ENCODE results near the gene PRPF6. TPM values are rescaled to one million over a fixed set of nuclear protein-coding genes. Genes with fewer than 3 reads are reported as not detected.

Gene PRPF6
- total and polyA plus RNA-seq, 2 of the 13 experiments (the other 11 are each of a cell fraction or from before 2014, with no cell fraction given) = 63.7 to 101 TPM

DNA sequence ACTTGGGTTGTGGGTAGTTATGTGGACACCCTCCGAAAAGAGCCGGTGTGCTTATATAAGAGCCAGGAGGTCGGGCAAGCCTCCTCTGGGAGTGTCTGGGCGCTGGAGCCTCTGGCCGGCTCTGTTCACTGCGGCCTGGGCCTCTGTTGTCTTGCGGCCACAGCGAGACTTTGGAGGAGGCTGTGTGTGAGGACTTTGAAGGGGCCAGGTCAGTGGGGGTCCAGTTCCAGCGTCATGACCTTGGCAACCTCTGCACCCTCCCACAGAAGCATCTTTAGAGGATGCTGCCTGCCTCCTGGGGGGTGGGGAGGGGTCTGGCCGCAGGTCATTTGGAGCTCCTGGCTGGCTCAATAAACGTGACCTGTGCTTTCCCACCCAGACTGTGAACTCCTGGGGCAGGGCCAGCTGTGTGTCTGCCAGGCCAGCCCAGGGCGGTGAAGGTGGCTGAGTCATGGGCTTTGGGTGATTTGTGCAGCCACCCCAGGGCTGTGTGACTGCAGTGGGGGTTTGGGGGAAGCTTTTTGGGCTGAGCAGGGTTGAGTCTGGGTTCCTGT, 83.3 kb downstream of the PRPF6 start (continued):
- TF ChIP-seq, protein P1, sequence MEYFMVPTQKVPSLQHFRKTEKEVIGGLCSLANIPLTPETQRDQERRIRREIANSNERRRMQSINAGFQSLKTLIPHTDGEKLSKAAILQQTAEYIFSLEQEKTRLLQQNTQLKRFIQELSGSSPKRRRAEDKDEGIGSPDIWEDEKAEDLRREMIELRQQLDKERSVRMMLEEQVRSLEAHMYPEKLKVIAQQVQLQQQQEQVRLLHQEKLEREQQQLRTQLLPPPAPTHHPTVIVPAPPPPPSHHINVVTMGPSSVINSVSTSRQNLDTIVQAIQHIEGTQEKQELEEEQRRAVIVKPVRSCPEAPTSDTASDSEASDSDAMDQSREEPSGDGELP (IDR thresholded peaks at IDR 0.05; ENCODE audit: borderline replicate concordance, low read depth) = peak; percentile 56; the same call in 1 of the 2 replicates
- TF ChIP-seq FOXM1 (CRISPR knock-in tag; IDR thresholded peaks at IDR 0.05) (no peak), MED13 (CRISPR knock-in tag; IDR thresholded peaks at IDR 0.05) (0 out of 2 replicates have a peak, but pooled peaks have one; percentile 2), HDAC6 (IDR thresholded peaks at IDR 0.05; ENCODE audit: low read depth, low read length) (no peak), HES4 (CRISPR knock-in tag; IDR thresholded peaks at IDR 0.05; ENCODE audit: borderline replicate concordance) (no peak), ZNF225 (CRISPR knock-in tag; IDR thresholded peaks at IDR 0.05) (peak; percentile 37; the same call in 1 of the 2 replicates), ZFP82 (CRISPR knock-in tag; IDR thresholded peaks at IDR 0.05; ENCODE audit: borderline replicate concordance) (0 out of 2 replicates have a peak, but pooled peaks have one; percentile 73), EED (CRISPR knock-in tag; IDR thresholded peaks at IDR 0.05) (peak; percentile 62; the same call in 1 of the 2 replicates), ZBTB1 (CRISPR knock-in tag; IDR thresholded peaks at IDR 0.05; ENCODE audit: borderline replicate concordance) (no peak), ZNF430 (CRISPR knock-in tag; IDR thresholded peaks at IDR 0.05) (peak; percentile 63; the same call in 1 of the 2 replicates), ZMAT3 (CRISPR knock-in tag; conservative IDR thresholded peaks at IDR 0.05) (peak; percentile 63; the same call in 1 of the 2 replicates), FIP1L1 (IDR thresholded peaks at IDR 0.05; ENCODE audit: borderline replicate concordance, insufficient read depth, low read depth, low read length) (peak; percentile 29; the same call in 1 of the 2 replicates), KMT2A (CRISPR knock-in tag; IDR thresholded peaks at IDR 0.05) (0 out of 2 replicates have a peak, but pooled peaks have one; percentile 14)
- TF ChIP-seq, protein P2, sequence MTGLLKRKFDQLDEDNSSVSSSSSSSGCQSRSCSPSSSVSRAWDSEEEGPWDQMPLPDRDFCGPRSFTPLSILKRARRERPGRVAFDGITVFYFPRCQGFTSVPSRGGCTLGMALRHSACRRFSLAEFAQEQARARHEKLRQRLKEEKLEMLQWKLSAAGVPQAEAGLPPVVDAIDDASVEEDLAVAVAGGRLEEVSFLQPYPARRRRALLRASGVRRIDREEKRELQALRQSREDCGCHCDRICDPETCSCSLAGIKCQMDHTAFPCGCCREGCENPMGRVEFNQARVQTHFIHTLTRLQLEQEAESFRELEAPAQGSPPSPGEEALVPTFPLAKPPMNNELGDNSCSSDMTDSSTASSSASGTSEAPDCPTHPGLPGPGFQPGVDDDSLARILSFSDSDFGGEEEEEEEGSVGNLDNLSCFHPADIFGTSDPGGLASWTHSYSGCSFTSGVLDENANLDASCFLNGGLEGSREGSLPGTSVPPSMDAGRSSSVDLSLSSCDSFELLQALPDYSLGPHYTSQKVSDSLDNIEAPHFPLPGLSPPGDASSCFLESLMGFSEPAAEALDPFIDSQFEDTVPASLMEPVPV (CRISPR knock-in tag; IDR thresholded peaks at IDR 0.05) = no peak
- TF ChIP-seq, protein P3, sequence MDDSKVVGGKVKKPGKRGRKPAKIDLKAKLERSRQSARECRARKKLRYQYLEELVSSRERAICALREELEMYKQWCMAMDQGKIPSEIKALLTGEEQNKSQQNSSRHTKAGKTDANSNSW (CRISPR knock-in tag; IDR thresholded peaks at IDR 0.05; ENCODE audit: borderline replicate concordance) = no peak
- TF ChIP-seq, protein P4, sequence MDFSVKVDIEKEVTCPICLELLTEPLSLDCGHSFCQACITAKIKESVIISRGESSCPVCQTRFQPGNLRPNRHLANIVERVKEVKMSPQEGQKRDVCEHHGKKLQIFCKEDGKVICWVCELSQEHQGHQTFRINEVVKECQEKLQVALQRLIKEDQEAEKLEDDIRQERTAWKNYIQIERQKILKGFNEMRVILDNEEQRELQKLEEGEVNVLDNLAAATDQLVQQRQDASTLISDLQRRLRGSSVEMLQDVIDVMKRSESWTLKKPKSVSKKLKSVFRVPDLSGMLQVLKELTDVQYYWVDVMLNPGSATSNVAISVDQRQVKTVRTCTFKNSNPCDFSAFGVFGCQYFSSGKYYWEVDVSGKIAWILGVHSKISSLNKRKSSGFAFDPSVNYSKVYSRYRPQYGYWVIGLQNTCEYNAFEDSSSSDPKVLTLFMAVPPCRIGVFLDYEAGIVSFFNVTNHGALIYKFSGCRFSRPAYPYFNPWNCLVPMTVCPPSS (IDR thresholded peaks at IDR 0.05) = no peak
- TF ChIP-seq, protein P5, sequence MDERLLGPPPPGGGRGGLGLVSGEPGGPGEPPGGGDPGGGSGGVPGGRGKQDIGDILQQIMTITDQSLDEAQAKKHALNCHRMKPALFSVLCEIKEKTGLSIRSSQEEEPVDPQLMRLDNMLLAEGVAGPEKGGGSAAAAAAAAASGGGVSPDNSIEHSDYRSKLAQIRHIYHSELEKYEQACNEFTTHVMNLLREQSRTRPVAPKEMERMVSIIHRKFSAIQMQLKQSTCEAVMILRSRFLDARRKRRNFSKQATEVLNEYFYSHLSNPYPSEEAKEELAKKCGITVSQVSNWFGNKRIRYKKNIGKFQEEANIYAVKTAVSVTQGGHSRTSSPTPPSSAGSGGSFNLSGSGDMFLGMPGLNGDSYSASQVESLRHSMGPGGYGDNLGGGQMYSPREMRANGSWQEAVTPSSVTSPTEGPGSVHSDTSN (CRISPR knock-in tag; IDR thresholded peaks at IDR 0.05) = no peak
- TF ChIP-seq, protein P6, sequence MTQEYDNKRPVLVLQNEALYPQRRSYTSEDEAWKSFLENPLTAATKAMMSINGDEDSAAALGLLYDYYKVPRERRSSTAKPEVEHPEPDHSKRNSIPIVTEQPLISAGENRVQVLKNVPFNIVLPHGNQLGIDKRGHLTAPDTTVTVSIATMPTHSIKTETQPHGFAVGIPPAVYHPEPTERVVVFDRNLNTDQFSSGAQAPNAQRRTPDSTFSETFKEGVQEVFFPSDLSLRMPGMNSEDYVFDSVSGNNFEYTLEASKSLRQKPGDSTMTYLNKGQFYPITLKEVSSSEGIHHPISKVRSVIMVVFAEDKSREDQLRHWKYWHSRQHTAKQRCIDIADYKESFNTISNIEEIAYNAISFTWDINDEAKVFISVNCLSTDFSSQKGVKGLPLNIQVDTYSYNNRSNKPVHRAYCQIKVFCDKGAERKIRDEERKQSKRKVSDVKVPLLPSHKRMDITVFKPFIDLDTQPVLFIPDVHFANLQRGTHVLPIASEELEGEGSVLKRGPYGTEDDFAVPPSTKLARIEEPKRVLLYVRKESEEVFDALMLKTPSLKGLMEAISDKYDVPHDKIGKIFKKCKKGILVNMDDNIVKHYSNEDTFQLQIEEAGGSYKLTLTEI (CRISPR knock-in tag; conservative IDR thresholded peaks at IDR 0.05) = no peak
- TF ChIP-seq, protein P7, sequence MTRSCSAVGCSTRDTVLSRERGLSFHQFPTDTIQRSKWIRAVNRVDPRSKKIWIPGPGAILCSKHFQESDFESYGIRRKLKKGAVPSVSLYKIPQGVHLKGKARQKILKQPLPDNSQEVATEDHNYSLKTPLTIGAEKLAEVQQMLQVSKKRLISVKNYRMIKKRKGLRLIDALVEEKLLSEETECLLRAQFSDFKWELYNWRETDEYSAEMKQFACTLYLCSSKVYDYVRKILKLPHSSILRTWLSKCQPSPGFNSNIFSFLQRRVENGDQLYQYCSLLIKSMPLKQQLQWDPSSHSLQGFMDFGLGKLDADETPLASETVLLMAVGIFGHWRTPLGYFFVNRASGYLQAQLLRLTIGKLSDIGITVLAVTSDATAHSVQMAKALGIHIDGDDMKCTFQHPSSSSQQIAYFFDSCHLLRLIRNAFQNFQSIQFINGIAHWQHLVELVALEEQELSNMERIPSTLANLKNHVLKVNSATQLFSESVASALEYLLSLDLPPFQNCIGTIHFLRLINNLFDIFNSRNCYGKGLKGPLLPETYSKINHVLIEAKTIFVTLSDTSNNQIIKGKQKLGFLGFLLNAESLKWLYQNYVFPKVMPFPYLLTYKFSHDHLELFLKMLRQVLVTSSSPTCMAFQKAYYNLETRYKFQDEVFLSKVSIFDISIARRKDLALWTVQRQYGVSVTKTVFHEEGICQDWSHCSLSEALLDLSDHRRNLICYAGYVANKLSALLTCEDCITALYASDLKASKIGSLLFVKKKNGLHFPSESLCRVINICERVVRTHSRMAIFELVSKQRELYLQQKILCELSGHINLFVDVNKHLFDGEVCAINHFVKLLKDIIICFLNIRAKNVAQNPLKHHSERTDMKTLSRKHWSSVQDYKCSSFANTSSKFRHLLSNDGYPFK (CRISPR knock-in tag; IDR thresholded peaks at IDR 0.05; ENCODE audit: borderline replicate concordance) = no peak

Data from HepG2 (cell line).